GM18861 (cell line): ENCODE measurements around the gene PTPRE.

Source experiments
- ATAC-seq: cut with Tn5 transposase; IDR thresholded peaks from one replicate; pipeline ENCODE4 v1.9.1; 2021; ENCODE audit not compliant: unreplicated experiment

The PTPRE gene, protein sequence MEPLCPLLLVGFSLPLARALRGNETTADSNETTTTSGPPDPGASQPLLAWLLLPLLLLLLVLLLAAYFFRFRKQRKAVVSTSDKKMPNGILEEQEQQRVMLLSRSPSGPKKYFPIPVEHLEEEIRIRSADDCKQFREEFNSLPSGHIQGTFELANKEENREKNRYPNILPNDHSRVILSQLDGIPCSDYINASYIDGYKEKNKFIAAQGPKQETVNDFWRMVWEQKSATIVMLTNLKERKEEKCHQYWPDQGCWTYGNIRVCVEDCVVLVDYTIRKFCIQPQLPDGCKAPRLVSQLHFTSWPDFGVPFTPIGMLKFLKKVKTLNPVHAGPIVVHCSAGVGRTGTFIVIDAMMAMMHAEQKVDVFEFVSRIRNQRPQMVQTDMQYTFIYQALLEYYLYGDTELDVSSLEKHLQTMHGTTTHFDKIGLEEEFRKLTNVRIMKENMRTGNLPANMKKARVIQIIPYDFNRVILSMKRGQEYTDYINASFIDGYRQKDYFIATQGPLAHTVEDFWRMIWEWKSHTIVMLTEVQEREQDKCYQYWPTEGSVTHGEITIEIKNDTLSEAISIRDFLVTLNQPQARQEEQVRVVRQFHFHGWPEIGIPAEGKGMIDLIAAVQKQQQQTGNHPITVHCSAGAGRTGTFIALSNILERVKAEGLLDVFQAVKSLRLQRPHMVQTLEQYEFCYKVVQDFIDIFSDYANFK

DNA sequence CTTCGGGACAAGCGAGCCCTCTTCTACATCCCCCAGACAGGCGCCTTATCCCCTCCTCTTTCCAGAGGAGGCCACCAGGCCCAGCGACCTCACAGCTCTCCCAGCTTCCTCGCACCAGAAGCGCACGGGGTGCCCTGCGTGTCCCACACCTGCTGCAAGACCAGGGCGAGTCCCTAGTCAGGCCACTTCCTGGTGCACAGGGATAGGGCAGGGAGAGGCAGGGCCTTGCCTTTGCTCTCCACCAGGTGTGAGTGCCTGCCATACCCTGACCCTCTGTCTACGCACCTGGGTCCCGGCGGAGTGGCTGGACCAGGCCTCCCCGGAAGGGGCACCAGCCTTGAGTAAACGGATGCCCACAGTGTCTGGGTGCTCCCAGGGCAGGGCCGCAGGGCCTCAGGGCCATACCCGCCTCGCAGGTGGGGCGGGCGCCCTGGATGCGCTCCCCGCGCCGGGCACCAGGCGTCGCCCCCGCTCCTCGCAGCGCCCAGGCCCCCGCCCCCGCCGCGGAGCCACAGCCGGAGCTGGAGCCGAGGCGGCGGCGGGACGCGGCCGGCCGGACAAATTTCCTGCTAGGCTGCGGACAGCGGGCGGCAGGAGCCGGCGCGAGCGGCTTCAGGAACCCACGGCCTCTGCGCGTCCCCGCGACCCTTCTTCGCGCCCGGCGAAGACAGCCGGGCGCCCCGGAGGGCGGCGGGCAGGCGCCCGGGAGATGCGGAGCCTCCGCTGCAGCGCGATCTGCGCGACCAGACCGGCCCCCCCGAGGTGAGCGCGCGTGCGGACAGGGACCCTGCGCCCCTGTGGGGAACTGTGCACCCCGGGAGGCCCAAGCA is at the start of gene PTPRE:
Gene PTPRE, plus strand, starts transcription at position 556 of the 830 bp plus-strand sequence. CDS start 133,779 bp downstream, outside the sequence.
- peak; percentile 83 for ATAC-seq

DNA sequence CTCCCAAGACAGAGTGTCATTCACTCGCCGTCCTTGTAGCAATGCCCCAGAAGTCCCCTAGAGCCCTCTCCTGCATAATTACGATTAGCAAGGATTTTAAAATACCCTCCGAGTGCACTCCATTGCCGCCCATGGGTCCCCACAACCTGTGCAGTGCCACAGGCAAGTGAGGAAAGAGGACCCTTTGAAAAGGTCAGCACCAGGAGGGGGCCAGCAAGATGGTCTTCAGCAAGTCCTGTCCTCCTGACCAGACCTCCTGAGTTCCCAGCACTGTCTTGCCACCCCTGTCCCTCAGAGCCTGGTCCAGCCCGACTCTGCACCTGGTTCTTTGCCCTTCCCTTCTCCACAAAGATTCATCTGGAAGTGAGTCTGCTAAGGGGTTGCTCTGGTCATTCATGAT is 46.3 kb upstream of the PTPRE start:
- ATAC-seq, result no peak

DNA sequence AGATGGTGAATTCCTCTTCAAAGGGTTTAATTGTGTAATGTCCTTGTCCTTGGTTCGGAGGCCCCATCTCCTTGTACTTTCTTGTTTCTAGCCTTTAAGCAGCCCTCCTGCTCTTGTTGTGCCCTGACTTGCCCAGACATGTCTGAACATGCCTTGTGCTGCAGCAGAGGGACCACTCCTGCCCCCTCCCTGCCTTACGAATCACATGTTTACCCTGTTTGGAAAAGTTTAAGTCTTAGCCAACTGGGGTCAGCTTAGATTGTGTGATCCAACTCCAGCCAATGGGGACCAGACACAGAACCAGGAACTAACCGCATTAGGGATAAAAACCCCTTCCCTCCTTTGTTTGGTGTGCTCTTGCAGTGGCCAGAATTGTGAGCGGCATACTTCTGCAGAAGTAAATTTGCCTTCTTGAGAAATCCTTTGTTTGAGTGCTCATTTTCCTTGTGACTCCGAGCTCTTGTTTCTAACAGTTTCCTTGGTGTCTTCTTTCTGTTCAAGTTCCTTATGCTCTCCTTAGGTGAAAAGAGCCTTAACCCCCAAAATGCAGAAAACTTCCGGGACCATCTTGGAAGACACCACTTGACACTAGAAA is 43.6 kb upstream of the PTPRE start:
- ATAC-seq, result no peak

DNA sequence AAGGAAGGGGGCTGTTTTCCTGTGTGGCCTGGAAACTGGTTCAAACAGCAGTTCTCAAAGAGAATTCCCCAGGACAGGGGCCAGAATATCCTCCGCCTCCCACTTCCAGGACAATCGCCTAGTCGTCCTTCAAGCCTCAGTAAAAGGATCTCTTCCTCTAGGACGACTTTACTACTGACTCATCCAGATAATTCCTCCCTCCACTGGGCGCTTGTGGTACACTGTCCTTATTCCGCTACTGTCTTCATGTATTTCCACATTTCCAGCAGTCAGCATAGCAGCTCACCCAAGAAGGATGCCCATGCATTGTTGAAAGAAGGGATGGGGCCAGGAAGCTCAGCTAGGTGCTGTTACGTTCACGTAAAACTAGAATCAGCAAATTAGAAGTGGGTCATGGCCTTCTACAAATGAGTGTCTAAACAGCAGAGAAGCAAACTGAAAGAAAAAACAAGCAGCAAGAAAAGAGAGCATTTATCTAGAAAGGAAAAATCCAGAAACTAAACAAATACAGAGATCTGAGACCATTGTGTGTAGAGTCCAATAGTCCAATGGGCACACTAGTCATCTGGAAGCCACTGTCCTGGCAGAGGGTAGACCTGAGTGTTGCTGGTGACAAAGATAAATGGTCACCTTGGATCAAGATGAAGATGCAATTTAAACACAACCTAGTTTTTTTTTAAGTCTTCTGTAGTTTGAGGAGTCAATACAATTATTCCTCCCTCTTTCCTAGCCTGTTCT is 40.5 kb upstream of the PTPRE start:
- ATAC-seq, result no peak

DNA sequence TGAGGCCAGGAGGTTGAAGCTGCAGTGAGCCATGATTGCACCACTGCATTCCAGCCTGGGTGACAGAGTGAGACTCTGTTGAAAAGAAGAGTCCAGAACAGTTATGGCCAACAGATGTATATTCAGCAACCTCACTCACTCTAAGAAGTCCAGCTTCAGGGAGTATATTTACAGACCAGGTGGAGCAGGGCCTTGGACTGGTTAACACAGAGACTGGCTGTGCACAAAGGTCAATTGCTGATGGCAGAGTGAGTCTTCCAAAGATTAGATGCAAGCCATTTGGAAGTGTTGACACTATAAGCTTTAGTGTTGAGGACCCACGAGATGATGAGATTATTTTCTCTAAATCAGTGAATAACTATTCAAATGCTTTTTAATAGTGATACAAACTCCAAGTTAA is 39.1 kb upstream of the PTPRE start:
- no peak for ATAC-seq

DNA sequence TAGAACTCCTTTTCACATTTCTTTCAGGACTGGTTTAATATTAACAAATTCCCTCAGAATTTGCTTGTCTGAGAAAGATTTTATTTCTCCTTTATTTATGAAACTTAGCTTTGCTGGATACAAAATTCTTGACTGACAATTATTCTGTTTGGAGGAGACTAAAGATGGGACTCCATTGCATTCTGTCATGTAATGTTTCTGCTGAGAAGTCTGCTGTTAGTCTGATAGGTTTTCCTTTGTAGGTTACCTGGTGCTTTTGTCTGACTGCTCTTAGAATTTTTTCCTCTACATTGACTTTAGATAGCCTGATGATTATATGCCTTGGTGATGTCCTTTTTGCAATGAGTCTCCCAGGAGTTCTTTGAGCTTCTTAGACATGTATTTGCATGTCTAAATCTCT is 37.6 kb upstream of the PTPRE start:
- ATAC-seq, result no peak

DNA sequence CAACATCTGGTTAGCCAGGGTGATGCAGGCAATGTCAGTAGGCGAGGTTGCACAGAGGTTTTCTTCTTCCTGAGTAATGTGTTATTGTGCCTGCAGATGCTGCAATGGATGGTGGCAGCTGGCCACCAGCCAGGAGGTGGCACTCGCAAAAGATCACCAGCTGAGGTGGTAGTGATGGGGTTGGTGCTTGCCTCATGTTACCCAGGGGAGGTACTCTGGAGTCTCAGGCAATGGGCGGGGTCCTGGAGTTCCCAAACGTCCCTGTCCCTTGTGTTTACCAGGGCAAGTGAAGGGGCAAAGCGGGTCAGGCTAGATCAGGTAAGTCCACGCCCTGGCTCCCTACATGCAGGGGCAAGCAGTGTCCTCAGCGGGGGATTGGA is 35.3 kb upstream of the PTPRE start:
- no peak for ATAC-seq

DNA sequence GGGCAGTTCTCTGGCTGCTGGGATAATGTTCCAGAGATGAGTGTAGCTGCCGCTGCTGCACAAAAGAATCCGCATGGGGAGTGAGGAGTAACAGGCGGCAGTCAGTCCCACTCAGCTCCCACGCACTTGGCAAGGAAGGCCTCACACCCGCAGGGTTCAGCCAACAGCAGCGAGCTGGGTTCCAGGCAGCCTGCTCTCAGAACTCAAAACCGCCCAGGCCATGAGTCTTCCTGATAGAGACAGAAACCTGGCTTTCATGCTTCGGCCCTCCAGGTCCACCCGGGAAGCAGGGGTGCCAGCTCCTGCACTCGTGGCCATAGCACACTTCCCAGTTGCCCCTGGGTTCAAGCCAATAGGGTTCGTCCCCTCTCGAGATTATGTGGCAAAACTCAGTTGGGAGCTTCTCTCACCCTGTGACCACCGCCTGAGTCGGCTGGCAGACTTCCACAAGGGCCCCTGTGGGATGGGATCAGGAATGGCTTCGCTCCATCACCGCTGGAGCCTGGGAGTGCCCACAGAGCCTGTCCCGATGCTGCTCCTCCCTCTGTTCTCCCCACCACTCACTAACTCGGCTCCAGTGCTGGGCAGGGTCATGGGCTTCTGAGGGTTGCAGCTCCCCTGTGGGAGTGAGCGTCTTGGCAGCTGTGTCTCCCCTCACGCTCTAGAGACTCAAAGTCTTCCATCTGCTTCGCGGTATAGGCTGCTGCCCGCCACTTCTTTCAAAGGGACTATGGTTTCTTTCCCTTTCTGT is 34.7 kb upstream of the PTPRE start:
- no peak for ATAC-seq

DNA sequence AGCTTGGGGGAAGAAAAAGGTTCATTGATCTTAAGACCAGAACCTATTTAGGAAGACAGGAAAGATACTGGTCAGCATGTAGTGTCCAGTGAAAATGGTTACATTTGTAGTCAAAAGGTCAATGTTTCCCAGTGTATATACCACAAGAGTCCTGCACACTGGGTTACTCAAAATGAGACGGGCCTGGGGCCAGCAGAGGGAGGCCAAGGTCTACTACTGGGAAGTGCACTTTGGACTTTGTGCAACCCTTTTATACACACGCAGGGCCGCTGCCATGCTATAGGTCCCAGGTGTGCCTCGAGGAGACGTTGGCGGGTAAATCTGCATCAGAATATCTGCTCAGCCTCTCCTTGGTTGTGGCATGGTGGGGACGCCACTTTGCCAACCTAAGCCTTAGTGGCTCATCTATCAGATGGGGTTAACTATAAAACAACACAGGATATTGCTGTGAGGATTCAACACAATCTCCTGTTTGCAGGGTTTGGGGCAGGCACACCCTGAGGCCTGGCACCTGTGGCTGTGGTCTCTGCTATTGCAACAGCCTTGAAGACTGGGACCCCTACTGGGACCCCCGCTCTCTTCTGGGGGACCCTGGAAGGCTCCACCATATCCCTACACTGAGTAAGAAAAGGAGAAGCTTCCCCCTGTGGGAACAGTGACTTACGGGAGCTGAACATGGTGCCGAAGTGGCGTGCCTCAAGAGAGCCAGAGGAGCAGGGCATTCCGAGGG is 33.9 kb upstream of the PTPRE start:
- ATAC-seq, result no peak

DNA sequence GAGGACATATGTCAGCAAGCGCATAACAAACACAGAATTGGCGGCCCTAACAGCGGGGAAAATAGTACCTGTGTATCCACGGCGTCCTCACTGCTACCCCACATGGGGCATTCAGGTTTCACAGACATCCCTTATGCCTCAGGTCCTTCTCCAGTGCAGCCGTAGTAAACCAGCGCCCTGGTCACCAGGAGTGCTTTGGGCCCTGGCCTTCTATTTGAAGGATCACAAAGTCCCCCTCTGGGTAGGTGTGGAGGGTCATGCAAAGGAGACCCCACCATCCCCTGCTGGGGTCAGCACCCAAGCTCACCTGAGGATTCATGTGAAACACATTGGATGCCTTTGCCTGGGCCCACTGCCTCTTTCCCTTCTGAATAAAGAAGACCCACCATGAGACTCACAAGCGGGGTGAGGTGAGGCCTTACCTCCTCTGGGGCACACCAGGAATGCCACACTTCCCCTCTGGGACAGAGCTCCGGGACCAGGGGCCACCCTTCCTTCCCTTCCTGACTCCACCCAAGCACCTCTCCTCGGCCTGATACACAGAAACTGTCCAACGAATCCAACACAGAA is 32.9 kb upstream of the PTPRE start:
- ATAC-seq, result no peak

DNA sequence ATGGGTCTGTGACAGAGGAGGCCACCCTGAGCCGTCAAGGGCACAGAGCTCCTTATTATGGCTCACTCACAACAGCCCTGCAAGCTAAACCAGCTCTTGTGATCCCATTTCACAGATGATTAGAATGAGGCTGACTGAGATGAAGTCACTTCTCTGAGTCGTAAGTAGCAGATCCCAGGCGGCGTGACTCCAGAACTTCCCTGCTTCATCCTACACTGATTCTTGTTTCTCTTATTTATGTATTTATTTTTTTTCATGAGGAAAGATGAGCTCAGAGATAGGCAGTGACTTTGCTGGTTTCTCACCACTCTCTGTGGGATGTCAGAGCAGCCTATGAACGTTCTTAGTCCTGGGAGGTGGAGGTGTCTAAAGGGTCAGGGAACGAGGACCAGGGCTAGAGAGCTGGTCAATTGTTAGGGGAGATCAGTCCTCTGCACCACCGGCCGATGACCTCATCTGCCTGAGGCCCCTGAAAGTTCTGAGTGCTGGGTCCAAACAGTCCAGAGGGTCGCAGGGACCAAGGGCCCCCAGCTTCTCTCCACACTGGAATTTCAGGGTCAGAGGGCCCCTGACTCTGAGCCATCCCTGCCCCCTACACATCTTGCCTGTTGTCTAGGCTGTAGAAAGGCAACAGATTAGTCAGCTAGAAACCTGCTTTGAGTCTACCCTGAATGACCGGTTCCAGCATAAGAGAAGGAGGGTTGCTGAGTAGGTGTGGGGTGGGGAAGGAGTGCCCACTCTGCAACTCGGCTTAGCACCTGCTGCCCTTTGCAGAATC is 32.0 kb upstream of the PTPRE start:
- no peak for ATAC-seq

DNA sequence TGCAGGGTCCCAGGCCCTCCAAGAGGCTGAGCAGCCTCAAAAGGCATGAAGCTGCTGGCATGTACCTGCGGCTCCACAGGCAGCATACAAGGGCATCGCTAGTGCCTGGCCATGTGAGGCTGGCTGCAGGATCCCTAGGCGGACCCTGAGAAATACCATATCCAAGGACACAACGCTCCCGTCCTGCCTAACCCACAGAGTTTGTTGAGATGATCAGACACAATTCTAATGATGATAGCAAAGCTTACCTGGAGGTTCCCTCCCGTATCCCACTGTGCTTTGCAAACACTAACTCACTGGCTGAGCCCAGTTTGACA is 31.5 kb upstream of the PTPRE start:
- no peak for ATAC-seq

DNA sequence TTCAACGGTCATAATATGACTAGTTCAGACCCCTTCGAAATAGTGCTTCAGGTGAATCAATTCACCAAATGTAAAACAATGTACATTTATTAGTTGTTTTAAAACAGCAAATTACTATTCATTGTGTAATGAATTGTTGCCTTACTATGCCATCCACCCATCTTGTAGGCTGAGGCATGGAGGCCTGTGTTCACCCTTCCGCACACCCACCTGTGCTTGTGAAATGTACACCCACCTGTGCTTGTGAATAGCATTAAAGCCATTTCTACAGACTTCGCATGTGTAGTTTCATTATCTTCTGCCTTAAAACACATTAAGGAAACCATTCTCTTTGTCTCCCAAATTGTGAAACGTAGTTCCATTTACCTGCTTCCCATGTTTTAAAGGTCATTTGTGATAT is 31.0 kb upstream of the PTPRE start:
- ATAC-seq, result no peak

DNA sequence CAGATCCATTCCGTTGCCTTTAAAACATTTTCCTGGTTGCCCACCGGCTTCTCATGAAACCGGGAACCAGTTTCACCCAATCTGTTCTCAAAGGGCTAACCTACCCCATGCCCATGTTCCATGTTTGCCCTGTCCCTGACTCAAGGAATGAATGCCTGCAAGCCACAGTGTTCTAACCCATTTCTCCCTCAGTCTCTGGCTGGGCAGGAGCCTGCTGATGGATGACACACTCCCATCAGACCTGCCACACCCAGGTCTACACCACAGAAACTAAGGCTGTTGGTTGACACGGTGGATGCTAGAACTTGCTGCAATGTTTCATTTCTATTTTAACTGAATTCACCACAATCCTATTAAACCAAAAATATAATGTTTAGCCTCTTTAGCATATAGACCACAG is 29.8 kb upstream of the PTPRE start:
- no peak for ATAC-seq

DNA sequence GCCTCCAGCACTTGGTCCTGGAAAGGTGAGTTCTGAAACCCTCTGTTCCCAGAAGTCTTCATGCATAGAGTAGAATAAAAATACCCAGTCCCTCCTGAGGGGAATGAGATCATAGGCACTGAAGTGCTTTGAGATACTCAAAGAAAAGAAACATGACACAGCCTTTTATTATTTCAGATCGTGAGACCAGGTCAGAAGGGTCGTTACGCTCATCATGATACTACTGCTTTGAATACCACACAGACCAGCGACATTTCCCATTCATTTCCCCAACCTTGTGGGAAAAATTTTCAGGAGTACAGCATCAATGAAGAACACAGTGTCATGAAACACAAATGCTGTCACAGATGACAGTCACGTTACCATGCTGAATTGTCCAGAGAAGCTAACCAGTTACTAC is 29.2 kb upstream of the PTPRE start:
- ATAC-seq, result no peak

DNA sequence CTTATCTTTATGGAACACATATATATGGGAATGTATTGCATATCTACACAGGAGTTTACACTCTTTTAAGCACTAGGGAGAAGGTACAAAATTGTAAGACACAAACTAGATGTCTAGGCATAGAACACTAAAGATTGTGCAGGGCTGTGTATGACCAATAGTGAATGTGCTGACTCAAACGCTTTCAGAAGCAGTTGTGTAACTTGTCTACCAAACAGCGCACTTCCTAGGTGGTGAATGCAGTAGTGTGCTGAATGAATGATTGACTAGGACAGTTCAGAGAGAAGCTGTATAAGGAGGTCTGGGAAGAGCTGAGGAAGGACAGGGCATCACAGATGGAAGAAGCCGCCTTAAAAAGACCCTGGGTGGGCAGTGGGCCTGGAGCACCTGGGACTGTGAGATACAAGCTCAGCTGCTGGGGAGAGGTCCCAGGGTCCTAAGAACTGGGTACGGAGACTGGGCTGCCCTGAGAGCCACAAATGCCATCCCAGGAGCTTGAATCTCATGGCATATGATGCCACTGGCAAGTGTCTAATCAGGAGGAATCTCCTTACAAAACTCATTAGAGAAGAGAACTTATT is 28.3 kb upstream of the PTPRE start:
- no peak for ATAC-seq

DNA sequence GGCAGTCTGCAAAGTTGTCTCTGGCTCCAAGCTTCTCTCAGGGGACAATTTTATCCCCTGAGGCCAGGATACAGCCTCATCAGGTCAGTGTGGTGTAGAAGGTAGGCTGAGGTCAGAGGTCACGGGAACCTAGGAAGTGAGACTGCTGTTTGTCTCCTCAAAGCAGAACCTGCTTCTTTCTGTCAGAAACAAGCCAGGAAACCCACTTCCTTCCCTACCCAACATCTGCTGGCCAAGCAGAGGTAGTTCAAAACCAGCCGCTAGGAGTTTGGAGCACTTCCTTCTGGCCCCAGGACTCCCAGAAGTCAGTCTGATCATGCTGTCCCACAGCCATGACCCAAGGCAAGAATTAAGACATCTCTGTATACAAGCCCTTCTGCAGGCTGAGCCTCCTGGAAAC is 26.3 kb upstream of the PTPRE start:
- no peak for ATAC-seq

DNA sequence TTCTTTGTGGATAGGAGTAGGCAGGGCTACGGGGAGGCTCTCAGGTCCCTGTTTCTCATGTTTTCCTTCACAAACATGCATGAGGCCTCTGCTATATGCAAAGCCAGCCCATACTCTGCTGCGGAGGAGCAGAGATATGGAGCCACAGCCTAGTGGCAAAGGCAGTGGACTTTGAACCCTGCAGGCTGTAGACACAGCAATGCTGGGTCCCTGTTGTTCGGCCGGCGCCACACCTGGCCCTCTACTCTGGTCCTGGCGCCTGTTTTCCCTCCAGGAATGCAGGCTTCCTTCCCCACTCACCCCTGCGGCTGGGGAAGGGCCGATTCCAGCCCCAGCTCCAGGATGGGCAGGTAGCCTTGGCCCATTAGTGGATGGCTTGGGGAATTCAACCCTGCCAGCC is 25.6 kb upstream of the PTPRE start:
- no peak for ATAC-seq
